Measurements from ENCODE around the gene BRS3.

The BRS3 gene

DNA sequence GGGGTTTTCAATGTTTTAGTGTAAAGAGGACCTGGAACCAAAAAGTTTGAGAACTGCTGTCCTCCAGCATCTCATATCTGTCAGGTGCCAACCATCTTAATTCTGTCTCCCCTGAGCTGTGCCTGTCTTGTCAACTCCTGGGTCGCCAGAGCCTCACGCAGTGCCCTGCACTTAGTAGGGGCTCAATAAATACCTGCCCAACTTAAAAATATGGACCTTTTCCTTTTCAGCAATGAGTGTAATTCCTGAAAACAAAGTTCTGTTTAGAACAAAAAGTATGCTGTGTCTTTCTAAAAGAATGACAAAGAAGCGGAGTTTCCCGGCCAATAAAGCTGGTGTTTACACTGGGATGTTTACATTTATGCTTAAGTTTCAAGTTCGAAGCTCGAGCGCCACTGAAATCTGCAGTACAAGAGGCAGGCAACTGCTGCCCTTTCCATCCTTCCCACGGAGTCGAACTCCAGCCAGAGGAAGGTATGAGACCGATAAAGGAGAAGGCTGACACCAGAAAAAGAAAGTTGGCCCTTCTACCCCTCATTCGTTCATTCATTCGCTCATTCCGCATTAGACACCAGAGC lies 8.5 kb downstream of the BRS3 start:
- Histone ChIP-seq H3K27me3 (ENCODE audit: control insufficient read depth, low read length) (no peaks in the 10 kb centered on the region), H3K27ac (ENCODE audit: low read depth, low read length) (peak overlapping the region; percentile 89), H3K4me1 (ENCODE audit: control insufficient read depth, low read length) (peaks cover 22% of the 10 kb centered on the region), H3K9me3 (ENCODE audit: control insufficient read depth, insufficient read depth, low read length) (no peaks in the 10 kb centered on the region), H3K4me3 (ENCODE audit: low read length) (peak overlapping the region; percentile 95), H3K79me2 (ENCODE audit: control insufficient read depth, low read length) (peaks cover 25% of the 10 kb centered on the region), H3K9me2 (replicated peaks; ENCODE audit: control insufficient read depth, low read length) (no peaks in the 10 kb centered on the region), H3K4me2 (ENCODE audit: low read length) (peak overlapping the region; percentile 85), H3K36me3 (ENCODE audit: control insufficient read depth, low read length) (peaks cover 21% of the 10 kb centered on the region), H4K20me1 (ENCODE audit: control insufficient read depth, insufficient read depth, low read depth, low read length) (no peaks in the 10 kb centered on the region), H3F3A (ENCODE audit: control insufficient read depth, insufficient read depth) (peaks cover 6% of the 10 kb centered on the region)
- TF ChIP-seq, protein P1, sequence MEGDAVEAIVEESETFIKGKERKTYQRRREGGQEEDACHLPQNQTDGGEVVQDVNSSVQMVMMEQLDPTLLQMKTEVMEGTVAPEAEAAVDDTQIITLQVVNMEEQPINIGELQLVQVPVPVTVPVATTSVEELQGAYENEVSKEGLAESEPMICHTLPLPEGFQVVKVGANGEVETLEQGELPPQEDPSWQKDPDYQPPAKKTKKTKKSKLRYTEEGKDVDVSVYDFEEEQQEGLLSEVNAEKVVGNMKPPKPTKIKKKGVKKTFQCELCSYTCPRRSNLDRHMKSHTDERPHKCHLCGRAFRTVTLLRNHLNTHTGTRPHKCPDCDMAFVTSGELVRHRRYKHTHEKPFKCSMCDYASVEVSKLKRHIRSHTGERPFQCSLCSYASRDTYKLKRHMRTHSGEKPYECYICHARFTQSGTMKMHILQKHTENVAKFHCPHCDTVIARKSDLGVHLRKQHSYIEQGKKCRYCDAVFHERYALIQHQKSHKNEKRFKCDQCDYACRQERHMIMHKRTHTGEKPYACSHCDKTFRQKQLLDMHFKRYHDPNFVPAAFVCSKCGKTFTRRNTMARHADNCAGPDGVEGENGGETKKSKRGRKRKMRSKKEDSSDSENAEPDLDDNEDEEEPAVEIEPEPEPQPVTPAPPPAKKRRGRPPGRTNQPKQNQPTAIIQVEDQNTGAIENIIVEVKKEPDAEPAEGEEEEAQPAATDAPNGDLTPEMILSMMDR (IDR thresholded peaks at IDR 0.05; ENCODE audit: low read depth, low read length, poor library complexity, severe bottlenecking): no peak
- no peak for TF ChIP-seq EZH2phosphoT487 (IDR thresholded peaks at IDR 0.05; ENCODE audit: borderline replicate concordance, low read length)

DNA sequence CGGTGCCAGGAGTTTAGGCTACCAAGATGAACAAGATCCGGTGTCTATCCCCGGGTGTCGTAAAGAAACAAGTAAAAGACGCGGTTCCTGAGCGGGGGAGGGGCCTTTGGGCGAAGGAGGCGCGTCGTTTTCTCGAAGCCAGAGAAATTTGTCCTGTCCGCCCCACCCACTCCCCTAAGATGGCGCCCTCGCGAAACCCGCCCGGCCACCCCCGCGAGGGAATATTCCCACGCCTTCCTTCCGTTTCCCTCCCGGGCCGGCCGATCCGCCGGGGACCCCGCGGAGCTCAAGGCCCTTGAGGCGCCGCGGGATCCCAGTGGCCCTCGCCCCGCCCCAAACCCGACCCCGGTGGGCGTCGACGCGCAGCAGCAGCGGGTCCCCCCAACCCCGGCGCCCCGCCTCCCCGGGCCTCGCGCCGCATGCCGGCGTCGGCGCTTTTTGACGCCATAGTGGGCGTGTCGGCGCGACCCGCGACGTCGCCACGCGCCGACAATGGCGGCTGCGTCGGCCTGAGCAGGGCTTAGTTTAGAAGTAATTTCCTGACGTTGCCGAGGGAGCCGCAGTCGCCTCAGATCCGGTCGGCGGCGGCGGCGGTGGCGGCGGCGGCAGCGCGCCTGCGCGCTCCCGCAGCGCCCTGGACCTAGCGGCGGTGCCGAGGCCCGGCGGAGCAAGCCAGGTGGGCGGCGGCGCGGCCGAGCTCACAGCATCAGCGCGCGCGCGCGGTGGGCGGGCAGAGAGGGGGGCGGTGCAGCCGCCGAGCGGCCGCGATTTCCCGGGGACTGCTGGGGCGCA lies 9.2 kb downstream of the BRS3 start:
- TF ChIP-seq, protein P1 (IDR thresholded peaks at IDR 0.05; ENCODE audit: low read depth, low read length, poor library complexity, severe bottlenecking): no peak
- TF ChIP-seq EZH2phosphoT487 (IDR thresholded peaks at IDR 0.05; ENCODE audit: borderline replicate concordance, low read length): no peak
- peak overlapping the region; percentile 85 for H3K4me2 ChIP-seq (ENCODE audit: low read length)
- no peaks in the 10 kb centered on the region for H3K9me3 ChIP-seq (ENCODE audit: control insufficient read depth, insufficient read depth, low read length)
- peaks cover 25% of the 10 kb centered on the region for H3K79me2 ChIP-seq (ENCODE audit: control insufficient read depth, low read length)
- H3K4me1 ChIP-seq (ENCODE audit: control insufficient read depth, low read length): peaks cover 22% of the 10 kb centered on the region
- no peaks in the 10 kb centered on the region for H4K20me1 ChIP-seq (ENCODE audit: control insufficient read depth, insufficient read depth, low read depth, low read length)
- H3K4me3 ChIP-seq (ENCODE audit: low read length): peak overlapping the region; percentile 95
- peaks cover 6% of the 10 kb centered on the region for H3F3A ChIP-seq (ENCODE audit: control insufficient read depth, insufficient read depth)
- peaks cover 27% of the 10 kb centered on the region for H3K36me3 ChIP-seq (ENCODE audit: control insufficient read depth, low read length)
- no peaks in the 10 kb centered on the region for H3K9me2 ChIP-seq (replicated peaks; ENCODE audit: control insufficient read depth, low read length)
- no peaks in the 10 kb centered on the region for H3K27me3 ChIP-seq (ENCODE audit: control insufficient read depth, low read length)
- H3K27ac ChIP-seq (ENCODE audit: low read depth, low read length): peak overlapping the region; percentile 89

DNA sequence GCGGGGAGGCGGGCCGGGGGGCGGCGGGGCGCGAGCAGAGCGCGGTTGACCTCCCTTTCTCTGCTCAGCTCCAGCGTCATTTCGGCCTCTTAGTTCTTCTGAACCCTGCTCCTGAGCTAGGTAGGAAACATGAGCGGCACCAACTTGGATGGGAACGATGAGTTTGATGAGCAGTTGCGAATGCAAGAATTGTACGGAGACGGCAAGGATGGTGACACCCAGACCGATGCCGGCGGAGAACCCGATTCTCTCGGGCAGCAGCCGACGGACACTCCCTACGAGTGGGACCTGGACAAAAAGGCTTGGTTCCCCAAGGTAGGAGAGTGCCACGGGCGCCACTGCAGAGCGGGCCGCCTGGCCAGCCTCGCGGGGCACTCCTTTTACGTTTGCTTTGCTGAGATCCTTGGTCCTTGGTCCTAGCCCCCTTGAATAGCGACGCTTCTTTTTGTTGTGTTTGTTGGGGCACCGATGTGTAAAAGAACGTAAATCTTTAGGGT lies 9.9 kb downstream of the BRS3 start, which contains the start of gene HTATSF1:
Gene HTATSF1, plus strand, starts transcription at position 37 of the 497 bp plus-strand sequence. Its CDS starts 93 bp downstream, at position 130.
- Histone ChIP-seq H4K20me1 (ENCODE audit: control insufficient read depth, insufficient read depth, low read depth, low read length) (no peaks in the 10 kb centered on the region), H3K4me2 (ENCODE audit: low read length) (peak within 1 kb of the TSS; percentile 85), H3K9me2 (replicated peaks; ENCODE audit: control insufficient read depth, low read length) (no peaks in the 10 kb centered on the region), H3K79me2 (ENCODE audit: control insufficient read depth, low read length) (peaks cover 25% of the 10 kb centered on the region), H3K4me1 (ENCODE audit: control insufficient read depth, low read length) (peaks cover 22% of the 10 kb centered on the region), H3K9me3 (ENCODE audit: control insufficient read depth, insufficient read depth, low read length) (no peaks in the 10 kb centered on the region), H3K4me3 (ENCODE audit: low read length) (peak within 1 kb of the TSS; percentile 95), H3K36me3 (ENCODE audit: control insufficient read depth, low read length) (peaks cover 29% of the 10 kb centered on the region), H3K27ac (ENCODE audit: low read depth, low read length) (peak within 1 kb of the TSS; percentile 89), H3K27me3 (ENCODE audit: control insufficient read depth, low read length) (no peaks in the 10 kb centered on the region), H3F3A (ENCODE audit: control insufficient read depth, insufficient read depth) (peaks cover 6% of the 10 kb centered on the region)
- TF ChIP-seq, protein P1 (IDR thresholded peaks at IDR 0.05; ENCODE audit: low read depth, low read length, poor library complexity, severe bottlenecking): no peak
- no peak for TF ChIP-seq EZH2phosphoT487 (IDR thresholded peaks at IDR 0.05; ENCODE audit: borderline replicate concordance, low read length)
